ENCODE measurements around the gene PLA2G4E.

PLA2G4E gene

DNA sequence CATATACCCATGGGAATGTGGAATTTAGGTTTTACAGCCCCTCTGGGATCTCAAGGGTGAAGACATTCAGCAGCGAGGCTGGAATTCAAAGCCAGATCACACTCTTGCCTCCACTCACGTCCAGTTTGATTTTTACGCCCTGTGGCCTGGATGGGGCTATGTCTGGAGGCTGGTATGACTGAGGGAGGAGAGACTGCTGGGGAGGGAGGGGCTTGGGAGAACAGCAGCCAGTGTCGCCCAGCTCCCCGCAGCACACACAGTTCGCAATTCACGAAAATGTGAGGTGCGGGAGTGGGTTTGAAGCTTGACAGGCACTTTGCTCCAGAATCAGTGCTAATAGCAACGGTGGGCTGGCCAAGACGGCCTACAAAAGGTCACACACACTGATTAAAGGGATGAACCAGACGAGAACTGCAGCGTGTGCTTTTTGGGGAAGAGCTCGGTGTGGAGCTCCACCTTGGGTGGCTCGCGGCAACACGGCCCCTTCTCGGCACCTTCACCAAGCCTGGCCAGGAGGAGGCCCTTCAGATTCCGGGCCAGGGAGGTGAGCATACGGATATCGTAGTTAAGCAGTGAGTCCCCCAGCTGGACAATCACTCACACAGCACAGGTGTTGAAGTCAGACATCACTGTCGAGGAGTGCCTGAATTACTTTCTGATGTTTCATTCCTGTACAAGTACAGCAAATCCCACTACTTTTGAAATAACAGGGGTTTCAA lies 64.9 kb downstream of the PLA2G4E start:
- POLR2A ChIA-PET: no interaction called here
- DNase-seq (ENCODE audit: low read depth, low spot score): no peak
- TF ChIP-seq, protein P1, sequence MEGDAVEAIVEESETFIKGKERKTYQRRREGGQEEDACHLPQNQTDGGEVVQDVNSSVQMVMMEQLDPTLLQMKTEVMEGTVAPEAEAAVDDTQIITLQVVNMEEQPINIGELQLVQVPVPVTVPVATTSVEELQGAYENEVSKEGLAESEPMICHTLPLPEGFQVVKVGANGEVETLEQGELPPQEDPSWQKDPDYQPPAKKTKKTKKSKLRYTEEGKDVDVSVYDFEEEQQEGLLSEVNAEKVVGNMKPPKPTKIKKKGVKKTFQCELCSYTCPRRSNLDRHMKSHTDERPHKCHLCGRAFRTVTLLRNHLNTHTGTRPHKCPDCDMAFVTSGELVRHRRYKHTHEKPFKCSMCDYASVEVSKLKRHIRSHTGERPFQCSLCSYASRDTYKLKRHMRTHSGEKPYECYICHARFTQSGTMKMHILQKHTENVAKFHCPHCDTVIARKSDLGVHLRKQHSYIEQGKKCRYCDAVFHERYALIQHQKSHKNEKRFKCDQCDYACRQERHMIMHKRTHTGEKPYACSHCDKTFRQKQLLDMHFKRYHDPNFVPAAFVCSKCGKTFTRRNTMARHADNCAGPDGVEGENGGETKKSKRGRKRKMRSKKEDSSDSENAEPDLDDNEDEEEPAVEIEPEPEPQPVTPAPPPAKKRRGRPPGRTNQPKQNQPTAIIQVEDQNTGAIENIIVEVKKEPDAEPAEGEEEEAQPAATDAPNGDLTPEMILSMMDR (IDR thresholded peaks at IDR 0.05; ENCODE audit: insufficient read depth, low read length, missing control alignments): no peak
- CTCF ChIA-PET: interaction anchor here (1.0 to 1.3 kb wide), 3 partner anchors 14 to 51 kb away, joined by 3 to 4 read pairs (median 3); no protein-coding TSS in a partner anchor
- no peak overlapping the region for H3K4me3 ChIP-seq (ENCODE audit: low read depth, low read length)

DNA sequence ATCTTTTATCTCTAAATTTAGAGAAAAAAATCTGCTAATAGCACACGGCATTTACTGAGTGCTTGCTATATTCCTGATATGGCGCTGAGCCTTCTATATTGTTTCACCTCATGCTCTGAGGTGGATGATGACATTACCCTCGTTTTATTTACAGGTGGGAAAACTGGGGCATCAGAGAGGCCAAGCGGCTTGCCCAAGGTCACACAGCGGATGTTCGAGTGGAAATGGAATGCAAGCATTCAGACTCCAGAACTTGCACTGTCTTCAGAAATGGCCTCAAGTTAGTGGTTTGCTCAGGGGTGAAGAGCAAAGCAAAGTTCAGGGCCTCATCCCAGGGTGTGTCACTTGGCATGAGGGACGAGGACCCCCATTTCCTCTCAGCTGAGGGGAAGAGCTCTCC lies 65.7 kb downstream of the PLA2G4E start:
- ChIA-PET POLR2A (no interaction called here), CTCF (interaction anchor here (1.1 kb wide), 1 partner anchor 35 kb away, joined by 3 read pairs; no protein-coding TSS in a partner anchor)
- TF ChIP-seq, protein P1 (IDR thresholded peaks at IDR 0.05; ENCODE audit: insufficient read depth, low read length, missing control alignments): no peak
- H3K4me3 ChIP-seq (ENCODE audit: low read depth, low read length): no peak overlapping the region
- no peak for DNase-seq (ENCODE audit: low read depth, low spot score)

DNA sequence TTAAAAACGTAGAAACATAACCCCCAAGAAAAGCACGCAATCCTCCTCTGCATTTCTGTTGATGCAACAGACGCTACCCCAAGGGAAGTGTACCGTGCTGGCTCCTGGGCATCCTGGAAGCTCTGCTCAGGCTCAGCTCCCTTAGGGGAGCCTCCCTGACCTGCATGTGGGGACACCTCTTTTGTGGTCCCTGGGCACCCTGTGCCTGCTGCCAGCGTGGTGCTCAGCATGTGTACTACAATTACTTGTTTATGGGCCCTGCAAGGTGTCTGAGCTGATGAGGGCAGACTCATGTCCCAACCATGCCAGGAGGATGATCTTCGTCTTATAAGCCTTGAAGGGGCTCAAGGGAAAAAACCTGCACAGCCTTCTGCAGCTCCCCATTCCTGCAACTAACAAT lies 66.8 kb downstream of the PLA2G4E start:
- ChIA-PET CTCF (interaction anchor here (0.6 to 1.0 kb wide), 2 partner anchors 13 to 185 kb away, joined by 3 to 4 read pairs; no protein-coding TSS in a partner anchor), POLR2A (no interaction called here)
- TF ChIP-seq, protein P1 (IDR thresholded peaks at IDR 0.05; ENCODE audit: insufficient read depth, low read length, missing control alignments): no peak
- no peak for DNase-seq (ENCODE audit: low read depth, low spot score)
- no peak overlapping the region for H3K4me3 ChIP-seq (ENCODE audit: low read depth, low read length)

DNA sequence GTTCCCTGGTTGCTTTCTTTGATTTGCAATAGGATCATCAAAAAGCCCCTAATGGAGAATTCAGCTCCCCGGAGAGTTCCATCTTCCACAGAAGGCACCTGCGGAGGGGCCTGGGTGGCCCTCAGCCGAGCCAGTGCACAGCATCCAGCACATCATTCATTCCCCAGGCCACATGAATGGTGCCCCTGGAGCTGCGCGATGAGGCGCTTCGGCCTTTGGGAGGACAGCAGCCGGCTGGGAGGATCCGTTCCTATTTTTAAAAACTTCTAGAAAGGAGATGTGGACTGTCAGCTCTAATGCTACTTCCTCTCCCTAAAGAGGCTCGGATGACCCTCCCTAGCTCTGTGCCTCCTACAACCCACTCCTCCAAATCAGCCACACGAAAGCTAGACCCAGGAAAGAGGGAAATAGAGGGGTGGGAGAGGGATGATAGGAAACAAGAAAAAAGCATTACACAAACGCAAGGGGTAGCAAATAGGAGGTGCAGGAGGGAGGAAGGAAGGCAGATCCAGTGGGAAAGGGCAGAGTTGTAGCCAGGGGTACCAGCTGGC lies 68.8 kb downstream of the PLA2G4E start:
- ChIA-PET CTCF (interaction anchor here (1.4 to 1.7 kb wide), 2 partner anchors 9 to 18 kb away, joined by 4 to 5 read pairs; no protein-coding TSS in a partner anchor), POLR2A (interaction anchor here (0.6 kb wide), 1 partner anchor 256 kb away, joined by 4 read pairs; no protein-coding TSS in a partner anchor)
- TF ChIP-seq, protein P1 (IDR thresholded peaks at IDR 0.05; ENCODE audit: insufficient read depth, low read length, missing control alignments): no peak
- no peak for DNase-seq (ENCODE audit: low read depth, low spot score)
- H3K4me3 ChIP-seq (ENCODE audit: low read depth, low read length): no peak overlapping the region

DNA sequence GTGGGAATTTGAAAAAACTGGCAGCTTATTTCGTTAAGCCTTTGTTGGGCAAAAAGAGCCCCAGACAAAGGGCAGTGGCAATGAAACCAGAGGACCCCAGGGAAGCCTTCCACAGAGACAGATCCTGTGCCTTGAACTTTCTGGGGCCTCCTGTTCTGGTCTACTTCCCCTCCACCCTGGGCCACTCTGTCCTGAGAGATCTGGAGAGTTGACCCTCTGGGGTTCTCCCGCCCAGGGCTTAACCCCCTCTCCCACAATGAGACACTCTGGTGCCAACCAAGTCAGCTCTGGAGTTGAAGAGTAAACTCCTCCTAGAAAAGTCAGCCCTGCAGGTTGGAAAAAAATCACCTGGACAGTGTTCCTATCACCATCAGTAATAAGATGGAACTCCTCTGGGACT lies 69.3 kb downstream of the PLA2G4E start:
- ChIA-PET CTCF (interaction anchor here (0.8 to 1.7 kb wide), 2 partner anchors 8 to 21 kb away, joined by 3 to 5 read pairs; no protein-coding TSS in a partner anchor), POLR2A (no interaction called here)
- TF ChIP-seq, protein P1 (IDR thresholded peaks at IDR 0.05; ENCODE audit: insufficient read depth, low read length, missing control alignments): no peak
- no peak overlapping the region for H3K4me3 ChIP-seq (ENCODE audit: low read depth, low read length)
- DNase-seq (ENCODE audit: low read depth, low spot score): no peak

DNA sequence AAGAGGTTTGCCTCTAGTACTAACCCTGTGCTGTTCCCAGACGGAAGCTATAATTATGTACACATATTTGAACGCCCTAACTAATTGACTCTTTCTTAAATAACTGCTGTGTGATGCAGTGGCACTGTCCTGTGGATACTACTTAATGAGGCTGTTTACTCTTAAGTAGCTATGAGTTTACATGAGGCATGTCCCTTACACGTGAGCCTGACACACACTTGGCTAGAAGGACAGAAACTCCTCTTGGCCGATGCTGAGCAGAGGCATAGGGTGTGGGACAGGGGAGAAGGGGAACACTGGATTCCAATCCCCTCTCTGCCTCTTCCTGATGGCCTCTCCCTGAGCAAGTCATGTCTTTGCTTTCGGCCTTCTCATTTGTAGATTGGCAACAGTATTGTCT lies 70.4 kb downstream of the PLA2G4E start:
- POLR2A ChIA-PET: no interaction called here
- TF ChIP-seq, protein P1 (IDR thresholded peaks at IDR 0.05; ENCODE audit: insufficient read depth, low read length, missing control alignments): no peak
- CTCF ChIA-PET: interaction anchor here (2.5 kb wide), 1 partner anchor 46 kb away, joined by 7 read pairs; no protein-coding TSS in a partner anchor
- no peak for DNase-seq (ENCODE audit: low read depth, low spot score)
- H3K4me3 ChIP-seq (ENCODE audit: low read depth, low read length): no peak overlapping the region
